Thyroid gland (tissue), 4 donors: Measurements from ENCODE around the gene MMD. TPM values are rescaled to one million over a fixed set of nuclear protein-coding genes. Genes with fewer than 3 reads are reported as not detected.

ENCODE experiments used
- DNase-seq, 2 donors: peaks; one replicate each; pipeline ENCODE4 v3.0.0-alpha.2; 2019
- H3K27ac ChIP-seq, 3 donors: fragments of 200-600 bp; sonication (generic); 1 replicate in 2 of 3; 2 replicates in 1 of 3; pipeline ENCODE4 v1.5.1; 2016 to 2019; ENCODE audit warnings: mild to moderate bottlenecking in 1 of 3, moderate library complexity in 1 of 3
- H3K27me3 ChIP-seq: fragments of 200-600 bp; sonication (generic); one replicate; pipeline ENCODE4 v1.5.1; 2019
- H3K36me3 ChIP-seq, 2 donors: fragments of 200-600 bp; sonication (generic); one replicate each; pipeline ENCODE4 v1.5.1; 2016 to 2019
- H3K4me1 ChIP-seq, 2 donors: fragments of 200-600 bp; sonication (generic); one replicate each; pipeline ENCODE4 v1.5.1; 2017 to 2019
- H3K4me3 ChIP-seq, 3 donors: fragments of 200-600 bp; sonication (generic); replicated peaks in 1 of 3; 1 replicate in 2 of 3; 2 replicates in 1 of 3; pipeline ENCODE4 v1.5.1; 2016; ENCODE audit warnings: mild to moderate bottlenecking in 1 of 3
- H3K9me3 ChIP-seq: fragments of 200-600 bp; sonication (generic); one replicate; pipeline ENCODE4 v1.5.1; 2017
- POLR2A ChIP-seq, 2 donors: fragments of 450-650 bp; IDR thresholded peaks; one replicate each; pipeline ENCODE4 v1.6.1; 2017; ENCODE audit warnings: antibody characterized with exemption in 2 of 2, mild to moderate bottlenecking in 2 of 2, moderate library complexity in 1 of 2
- WGBS, 2 donors: methylation state at CpG; one replicate each; pipeline ENCODE4 v1.1.5; 2017; 5-methylcytosine and 5-hydroxymethylcytosine counted together
- intact Hi-C: fragments of 100-400 bp; cut with DNase I; formaldehyde crosslinking; loops from one replicate; pipeline ENCODE4 v1.15.1; 2023
- total RNA-seq, 4 donors: library from RNA; depleted of rRNA; stranded (reverse); fragments of >200 nt; gene quantifications; one replicate each; pipeline ENCODE4 v1.2.3, GENCODE V29; 2016
- TF ChIP-seq, protein P1 (sequence below), 6 experiments: fragments of 200-600 bp in 3 of 6; fragments of 450-650 bp in 3 of 6; sonication (generic) in 3 of 6; IDR thresholded peaks; one replicate each; pipeline ENCODE4 v1.5.1; 2016 to 2019; ENCODE audit warnings: antibody characterized with exemption in 6 of 6, mild to moderate bottlenecking in 2 of 6, inconsistent platforms in 1 of 6, moderate library complexity in 1 of 6

MMD gene
- total RNA-seq, 4 donors from 2014 or later: 8.9 to 21.9 (median 15.3) TPM

GRCh38 chr17:55354010-55354409, 67.6 kb downstream of the MMD start:
- no peak overlapping the region for H3K27ac ChIP-seq
- 83 to 85% methylated on average over 1 of the region's 1 CpG for WGBS, 2 donors
- H3K36me3 ChIP-seq: no peaks in the 10 kb centered on the region
- no peak for DNase-seq
- TF ChIP-seq, protein P1, sequence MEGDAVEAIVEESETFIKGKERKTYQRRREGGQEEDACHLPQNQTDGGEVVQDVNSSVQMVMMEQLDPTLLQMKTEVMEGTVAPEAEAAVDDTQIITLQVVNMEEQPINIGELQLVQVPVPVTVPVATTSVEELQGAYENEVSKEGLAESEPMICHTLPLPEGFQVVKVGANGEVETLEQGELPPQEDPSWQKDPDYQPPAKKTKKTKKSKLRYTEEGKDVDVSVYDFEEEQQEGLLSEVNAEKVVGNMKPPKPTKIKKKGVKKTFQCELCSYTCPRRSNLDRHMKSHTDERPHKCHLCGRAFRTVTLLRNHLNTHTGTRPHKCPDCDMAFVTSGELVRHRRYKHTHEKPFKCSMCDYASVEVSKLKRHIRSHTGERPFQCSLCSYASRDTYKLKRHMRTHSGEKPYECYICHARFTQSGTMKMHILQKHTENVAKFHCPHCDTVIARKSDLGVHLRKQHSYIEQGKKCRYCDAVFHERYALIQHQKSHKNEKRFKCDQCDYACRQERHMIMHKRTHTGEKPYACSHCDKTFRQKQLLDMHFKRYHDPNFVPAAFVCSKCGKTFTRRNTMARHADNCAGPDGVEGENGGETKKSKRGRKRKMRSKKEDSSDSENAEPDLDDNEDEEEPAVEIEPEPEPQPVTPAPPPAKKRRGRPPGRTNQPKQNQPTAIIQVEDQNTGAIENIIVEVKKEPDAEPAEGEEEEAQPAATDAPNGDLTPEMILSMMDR (IDR thresholded peaks at IDR 0.05): no peak
- no peak for TF ChIP-seq POLR2A (IDR thresholded peaks at IDR 0.05)
- no peaks in the 10 kb centered on the region for H3K27me3 ChIP-seq
- intact Hi-C loops: no loop called here
- no peaks in the 10 kb centered on the region for H3K9me3 ChIP-seq
- peaks cover 13 to 23% of the 10 kb centered on the region in 2 donors for H3K4me1 ChIP-seq
- no peak overlapping the region for H3K4me3 ChIP-seq

- Histone ChIP-seq H3K4me3 (no peak overlapping the region), H3K9me3 (no peaks in the 10 kb centered on the region), H3K36me3 (no peaks in the 10 kb centered on the region), H3K27ac (no peak overlapping the region), H3K4me1 (peaks cover under 1 to 9% of the 10 kb centered on the region in 2 donors), H3K27me3 (no peaks in the 10 kb centered on the region)
- intact Hi-C loops: no loop called here
- TF ChIP-seq, protein P1 (IDR thresholded peaks at IDR 0.05): no peak
- TF ChIP-seq POLR2A (IDR thresholded peaks at IDR 0.05): no peak
- 73 to 79% methylated on average over 1 of the region's 1 CpG for WGBS, 2 donors
- DNase-seq: no peak
These were observed 70.4 kb downstream of the MMD start for GRCh38 chr17:55351226-55351625.

GRCh38 chr17:55350825-55351205, 70.8 kb downstream of the MMD start:
- H3K4me1 ChIP-seq: peaks cover 0 to 9% of the 10 kb centered on the region in 2 donors
- TF ChIP-seq POLR2A (IDR thresholded peaks at IDR 0.05): no peak
- TF ChIP-seq, protein P1 (IDR thresholded peaks at IDR 0.05): no peak
- H3K36me3 ChIP-seq: no peaks in the 10 kb centered on the region
- no peaks in the 10 kb centered on the region for H3K27me3 ChIP-seq
- 45 to 51% methylated on average over 2 of the region's 2 CpGs for WGBS, 2 donors
- no peaks in the 10 kb centered on the region for H3K9me3 ChIP-seq
- no peak for DNase-seq
- no peak overlapping the region for H3K27ac ChIP-seq
- intact Hi-C loops: no loop called here
- no peak overlapping the region for H3K4me3 ChIP-seq

DNA sequence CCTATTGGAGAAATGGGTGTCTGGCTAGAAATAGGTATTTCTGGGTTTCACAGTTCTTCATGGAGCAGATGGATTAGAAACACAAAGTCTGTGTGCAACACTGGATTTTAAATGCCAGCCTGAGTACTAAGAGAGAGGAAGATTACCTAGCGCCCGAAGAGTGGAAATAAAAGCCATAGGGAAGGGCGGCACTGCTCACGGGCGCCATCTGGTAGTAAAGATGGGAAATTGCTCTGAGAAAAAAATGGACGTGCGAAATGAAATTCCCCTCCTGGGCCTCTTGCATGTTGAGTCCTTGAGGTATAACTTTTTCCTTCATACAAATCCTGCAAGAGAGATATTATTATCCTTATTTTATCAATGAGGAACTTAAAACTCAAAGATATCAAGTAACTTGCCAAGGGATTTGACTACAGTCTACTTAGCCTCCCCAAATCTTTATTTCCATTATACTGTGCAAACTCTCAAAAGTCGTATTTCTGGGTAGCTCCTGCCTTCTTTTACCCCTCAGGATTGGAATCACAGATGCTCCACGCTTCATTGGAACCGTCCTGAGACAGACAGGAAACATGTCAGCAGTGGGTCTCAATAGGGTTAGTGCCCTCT, 72.8 kb downstream of the MMD start:
- H3K4me3 ChIP-seq: no peak overlapping the region
- WGBS, 2 donors: 19 to 20% methylated on average over 10 of the region's 10 CpGs
- intact Hi-C loops: loop anchor here (5.0 kb wide), 1 partner anchor 357 kb away; no protein-coding TSS in a partner anchor
- peak; percentile 49 to 59 for DNase-seq
- H3K4me1 ChIP-seq: peaks cover 0 to 9% of the 10 kb centered on the region in 2 donors
- no peaks in the 10 kb centered on the region for H3K27me3 ChIP-seq
- H3K27ac ChIP-seq: no peak overlapping the region
- no peaks in the 10 kb centered on the region for H3K9me3 ChIP-seq
- H3K36me3 ChIP-seq: no peaks in the 10 kb centered on the region
- no peak for TF ChIP-seq POLR2A (IDR thresholded peaks at IDR 0.05)
- TF ChIP-seq, protein P1 (IDR thresholded peaks at IDR 0.05): peak; percentile 70 to 92 (median 87)

DNA sequence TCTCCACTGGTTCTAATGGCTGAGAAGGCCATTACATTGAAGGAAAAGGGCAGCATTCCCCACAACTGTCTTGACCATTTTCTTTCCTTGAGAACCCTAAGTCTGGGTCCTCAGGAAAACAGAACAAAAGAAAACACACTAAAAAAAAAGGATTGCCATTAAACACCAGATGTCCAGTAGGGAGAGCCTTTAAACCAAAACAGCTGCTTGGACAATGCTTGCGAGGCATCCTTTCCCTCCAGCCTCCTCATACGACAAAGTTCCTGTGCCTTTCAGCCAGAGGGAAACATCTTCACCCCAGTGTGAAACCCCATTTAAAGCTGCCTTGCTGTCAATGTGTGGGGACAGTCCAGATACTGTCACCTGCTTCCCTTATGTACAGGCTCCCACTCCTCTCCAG, 74.3 kb downstream of the MMD start:
- Histone ChIP-seq H3K27ac (no peak overlapping the region), H3K9me3 (no peaks in the 10 kb centered on the region), H3K27me3 (no peaks in the 10 kb centered on the region), H3K4me3 (no peak overlapping the region), H3K4me1 (peaks cover 0 to 9% of the 10 kb centered on the region in 2 donors), H3K36me3 (no peaks in the 10 kb centered on the region)
- no peak for DNase-seq
- intact Hi-C loops: loop anchor here (5.0 kb wide), 1 partner anchor 355 kb away; no protein-coding TSS in a partner anchor
- TF ChIP-seq, protein P1 (IDR thresholded peaks at IDR 0.05): no peak
- no peak for TF ChIP-seq POLR2A (IDR thresholded peaks at IDR 0.05)
- WGBS, 2 donors: 89 to 94% methylated on average over 2 of the region's 2 CpGs
